AG20443 (cell line): ENCODE data around the gene LRIG2.
"Not testable (repeated sequence)": the region's sequence is repeated elsewhere in the genome, so short reads cannot be mapped to it uniquely, and the experiment has no call there.

Source experiments
- DNase-seq: peaks from one replicate; pipeline ENCODE4 v3.0.0; 2012; ENCODE audit warnings: low spot score, mixed read lengths

LRIG2 gene

GRCh38 chr1:113126207-113126606 lies 53.2 kb downstream of the LRIG2 start:
- DNase-seq: no peak

- no peak for DNase-seq
Observed at GRCh38 chr1:113128116-113128515, 55.1 kb downstream of the LRIG2 start.

GRCh38 chr1:113129529-113130185 lies 56.7 kb downstream of the LRIG2 start:
- no peak for DNase-seq

- DNase-seq: no peak
Observed at GRCh38 chr1:113133038-113133437, 60.0 kb downstream of the LRIG2 start.

- DNase-seq: no peak
Observed at GRCh38 chr1:113133759-113134158, 60.8 kb downstream of the LRIG2 start.

- no peak for DNase-seq
Observed at GRCh38 chr1:113135460-113135859, 62.5 kb downstream of the LRIG2 start.

- DNase-seq: no peak
Observed at GRCh38 chr1:113136476-113136875, 63.5 kb downstream of the LRIG2 start.

GRCh38 chr1:113137563-113137962 lies 64.6 kb downstream of the LRIG2 start:
- DNase-seq: no peak

GRCh38 chr1:113138778-113139177 lies 65.8 kb downstream of the LRIG2 start:
- no peak for DNase-seq

- DNase-seq: no peak
Observed at GRCh38 chr1:113140176-113140575, 67.2 kb downstream of the LRIG2 start.

- peak; percentile 82 for DNase-seq
Observed at GRCh38 chr1:113140588-113141446, 67.8 kb downstream of the LRIG2 start.

GRCh38 chr1:113141650-113142473 lies 68.9 kb downstream of the LRIG2 start:
- DNase-seq: peak; percentile 39

- DNase-seq: peak; percentile 62
Observed at GRCh38 chr1:113142791-113143190, 69.8 kb downstream of the LRIG2 start.

GRCh38 chr1:113146242-113147072 lies 73.5 kb downstream of the LRIG2 start:
- no peak for DNase-seq

- no peak for DNase-seq
Observed at GRCh38 chr1:113147073-113147625, 74.2 kb downstream of the LRIG2 start.

GRCh38 chr1:113147826-113148225 lies 74.8 kb downstream of the LRIG2 start:
- no peak for DNase-seq

- DNase-seq: not testable (repeated sequence)
Observed at GRCh38 chr1:113150494-113150893, 77.5 kb downstream of the LRIG2 start.

GRCh38 chr1:113153116-113153803 lies 80.3 kb downstream of the LRIG2 start:
- DNase-seq: no peak

GRCh38 chr1:113156368-113156767 lies 83.4 kb downstream of the LRIG2 start:
- DNase-seq: no peak

GRCh38 chr1:113158743-113159142 lies 85.7 kb downstream of the LRIG2 start:
- DNase-seq: not testable (repeated sequence)

GRCh38 chr1:113166473-113166872 lies 93.5 kb downstream of the LRIG2 start:
- no peak for DNase-seq
